PC-3 (cell line): Measurements from ENCODE around the gene POLRMT.

Experiments
- EZH2 ChIP-seq: fragments of 300-600 bp; sonication (generic); IDR thresholded peaks from one replicate; pipeline ENCODE4 v1.6.1; 2017; ENCODE audit warnings: antibody characterized with exemption, mild to moderate bottlenecking, low read length; ENCODE audit not compliant: unreplicated experiment
- EZH2phosphoT487 ChIP-seq: fragments of 300-600 bp; sonication (generic); IDR thresholded peaks from 2 replicates; pipeline ENCODE4 v1.6.1; 2018; ENCODE audit warnings: mild to moderate bottlenecking, antibody characterized with exemption, low read length, borderline replicate concordance
- TF ChIP-seq, protein P1 (sequence below): fragments of 300-600 bp; sonication (generic); conservative IDR thresholded peaks from 2 replicates; pipeline ENCODE4 v1.5.1; 2017; ENCODE audit warnings: antibody characterized with exemption, low read depth, mild to moderate bottlenecking, low read length

DNA sequence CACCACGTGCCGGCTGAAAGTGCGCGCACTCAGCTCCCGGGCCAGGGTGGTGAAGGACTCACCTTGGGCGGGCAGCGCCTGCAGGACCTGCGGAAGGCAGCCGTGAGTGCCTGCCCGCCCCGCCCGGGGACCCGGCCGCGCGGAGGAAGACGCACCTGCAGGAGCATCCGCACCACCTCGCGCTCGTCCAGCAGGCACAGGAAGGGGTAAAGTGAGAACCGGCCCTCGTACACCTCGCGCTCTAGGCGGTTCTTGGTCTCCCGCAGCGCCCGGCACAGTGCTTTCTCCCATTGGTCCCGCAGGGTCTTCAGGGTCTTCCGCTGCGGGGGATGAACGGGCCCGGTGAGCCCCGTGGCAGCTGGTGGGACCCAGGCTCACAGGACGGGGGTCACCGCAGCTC, 10.7 kb downstream of the POLRMT start:
- TF ChIP-seq EZH2phosphoT487: no peak
- TF ChIP-seq, protein P1, sequence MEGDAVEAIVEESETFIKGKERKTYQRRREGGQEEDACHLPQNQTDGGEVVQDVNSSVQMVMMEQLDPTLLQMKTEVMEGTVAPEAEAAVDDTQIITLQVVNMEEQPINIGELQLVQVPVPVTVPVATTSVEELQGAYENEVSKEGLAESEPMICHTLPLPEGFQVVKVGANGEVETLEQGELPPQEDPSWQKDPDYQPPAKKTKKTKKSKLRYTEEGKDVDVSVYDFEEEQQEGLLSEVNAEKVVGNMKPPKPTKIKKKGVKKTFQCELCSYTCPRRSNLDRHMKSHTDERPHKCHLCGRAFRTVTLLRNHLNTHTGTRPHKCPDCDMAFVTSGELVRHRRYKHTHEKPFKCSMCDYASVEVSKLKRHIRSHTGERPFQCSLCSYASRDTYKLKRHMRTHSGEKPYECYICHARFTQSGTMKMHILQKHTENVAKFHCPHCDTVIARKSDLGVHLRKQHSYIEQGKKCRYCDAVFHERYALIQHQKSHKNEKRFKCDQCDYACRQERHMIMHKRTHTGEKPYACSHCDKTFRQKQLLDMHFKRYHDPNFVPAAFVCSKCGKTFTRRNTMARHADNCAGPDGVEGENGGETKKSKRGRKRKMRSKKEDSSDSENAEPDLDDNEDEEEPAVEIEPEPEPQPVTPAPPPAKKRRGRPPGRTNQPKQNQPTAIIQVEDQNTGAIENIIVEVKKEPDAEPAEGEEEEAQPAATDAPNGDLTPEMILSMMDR: no peak
- no peak for TF ChIP-seq EZH2
